ENCODE measurements around the gene FAM89A.
"Not testable (repeated sequence)": the region's sequence is repeated elsewhere in the genome, so short reads cannot be mapped to it uniquely, and the experiment has no call there.

Gene FAM89A

GRCh38 chr1:230985711-230986110, 54.3 kb downstream of the FAM89A start:
- no peak for DNase-seq

GRCh38 chr1:230984622-230985515, 55.2 kb downstream of the FAM89A start:
- not testable (repeated sequence) for DNase-seq

- DNase-seq = no peak
These were observed 56.2 kb downstream of the FAM89A start for GRCh38 chr1:230983811-230984210.

- DNase-seq = no peak
These were observed 57.4 kb downstream of the FAM89A start for GRCh38 chr1:230982696-230983095.

GRCh38 chr1:230979952-230980351, 60.1 kb downstream of the FAM89A start:
- DNase-seq = no peak

GRCh38 chr1:230979389-230979716, 60.7 kb downstream of the FAM89A start:
- DNase-seq = no peak

GRCh38 chr1:230978491-230979388, 61.3 kb downstream of the FAM89A start, which contains the start of the genes ARV1 and TTC13:
Gene ARV1, plus strand, starts transcription at chr1:230979094. Its CDS starts 12 bp downstream, at chr1:230979106.
Gene TTC13, minus strand, starts transcription at chr1:230978861. Its CDS starts 31 bp downstream, at chr1:230978830.
- DNase-seq = peak; percentile 98

DNA sequence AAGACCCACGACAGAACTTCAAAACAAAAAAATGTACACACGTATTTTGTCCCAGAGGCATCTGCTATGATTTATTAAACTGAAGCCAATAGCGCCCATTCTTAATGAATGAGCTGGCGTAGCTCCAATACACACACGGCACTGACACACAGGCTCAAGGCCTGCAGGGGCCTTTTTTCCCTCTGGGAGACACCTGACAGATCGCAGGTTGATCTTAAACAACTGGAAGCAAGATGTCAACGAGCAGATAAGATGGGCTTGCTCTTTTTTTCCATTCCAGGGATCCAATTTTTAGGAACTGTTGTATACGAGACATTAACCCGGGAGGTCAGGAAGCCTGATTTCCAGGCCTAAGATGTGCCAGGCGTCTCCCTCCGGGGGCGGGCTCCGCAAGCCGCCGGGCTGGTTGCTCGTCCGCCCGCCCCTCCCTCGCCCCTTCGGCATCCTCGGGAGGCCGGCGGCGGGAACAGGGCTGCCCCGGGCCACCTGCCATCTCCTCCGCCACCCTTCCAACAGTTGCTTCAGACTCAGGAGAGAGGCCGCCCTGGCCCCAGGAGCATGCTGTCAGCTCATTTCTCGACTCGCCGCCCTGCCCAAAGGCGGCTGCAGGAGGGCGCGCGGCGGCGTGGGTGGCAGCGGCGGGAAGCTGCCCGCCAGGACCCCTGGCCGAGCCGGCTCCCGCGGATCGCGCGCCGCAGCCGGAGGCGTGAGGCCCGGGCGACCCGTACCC, 62.1 kb downstream of the FAM89A start:
- DNase-seq = peak; percentile 57

DNA sequence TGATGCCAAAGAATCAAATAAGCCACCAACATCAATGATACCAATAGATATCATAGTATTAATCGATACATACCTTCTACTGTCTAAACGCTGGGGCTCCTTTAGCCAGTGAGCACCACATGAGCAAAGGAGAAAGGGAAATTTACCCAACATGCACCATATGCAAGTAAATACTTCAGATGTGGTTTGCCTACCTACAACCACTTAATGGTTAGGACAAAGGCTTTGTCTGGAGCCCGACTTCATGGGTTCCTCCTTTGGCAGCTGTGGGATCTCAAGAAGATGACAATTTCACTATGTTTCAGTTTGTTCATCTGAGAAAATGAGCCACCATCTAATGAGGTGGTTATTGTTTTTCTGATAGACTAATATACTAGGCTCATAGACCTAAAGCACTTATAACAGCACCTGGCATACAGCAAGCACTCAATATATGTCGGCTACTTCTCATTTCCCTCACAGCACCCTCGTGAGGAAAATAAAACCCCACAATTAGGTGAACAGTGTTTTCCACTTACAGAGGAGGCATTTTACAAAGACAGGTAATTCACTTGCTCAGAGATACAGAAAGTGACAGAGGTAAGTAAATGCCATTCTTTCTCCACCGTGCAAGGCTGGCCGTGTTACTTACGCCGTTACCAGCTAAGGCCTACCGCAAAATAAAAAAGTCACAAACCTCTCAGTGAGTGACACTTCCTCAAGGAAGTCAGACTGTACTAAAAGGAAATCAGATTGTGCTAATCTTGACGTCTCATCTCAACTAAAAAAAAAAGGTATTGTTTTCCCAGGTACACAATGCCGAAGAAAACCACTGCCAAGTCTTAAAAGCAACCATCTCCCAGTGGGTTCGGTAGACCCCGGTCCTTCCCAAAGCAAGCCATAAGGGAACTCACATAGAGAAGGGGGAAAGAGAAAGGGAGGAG, 63.0 kb downstream of the FAM89A start:
- peak; percentile 16 for DNase-seq

- DNase-seq = no peak
These were observed 63.7 kb downstream of the FAM89A start for GRCh38 chr1:230976360-230976759.

DNA sequence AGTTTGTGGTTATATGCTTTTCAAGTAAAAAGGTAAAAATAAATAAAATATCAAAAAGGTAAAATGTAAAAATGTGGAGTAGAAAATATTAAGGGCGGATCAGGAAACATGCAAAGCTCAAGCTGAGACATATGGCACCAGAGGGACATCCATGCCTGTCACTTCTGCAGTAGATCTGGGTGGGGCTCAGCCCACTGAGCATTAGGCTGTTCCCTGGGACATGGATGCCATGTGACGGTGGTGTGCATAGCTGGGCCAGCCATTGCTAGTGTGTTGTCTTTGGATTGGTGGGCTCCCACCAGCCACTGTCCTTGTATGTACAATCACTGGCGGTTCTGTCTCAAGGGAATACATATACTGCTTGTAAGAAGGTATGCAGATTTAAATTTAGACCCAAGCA, 64.4 kb downstream of the FAM89A start:
- no peak for DNase-seq

GRCh38 chr1:230972855-230973271, 67.2 kb downstream of the FAM89A start:
- no peak for DNase-seq

DNA sequence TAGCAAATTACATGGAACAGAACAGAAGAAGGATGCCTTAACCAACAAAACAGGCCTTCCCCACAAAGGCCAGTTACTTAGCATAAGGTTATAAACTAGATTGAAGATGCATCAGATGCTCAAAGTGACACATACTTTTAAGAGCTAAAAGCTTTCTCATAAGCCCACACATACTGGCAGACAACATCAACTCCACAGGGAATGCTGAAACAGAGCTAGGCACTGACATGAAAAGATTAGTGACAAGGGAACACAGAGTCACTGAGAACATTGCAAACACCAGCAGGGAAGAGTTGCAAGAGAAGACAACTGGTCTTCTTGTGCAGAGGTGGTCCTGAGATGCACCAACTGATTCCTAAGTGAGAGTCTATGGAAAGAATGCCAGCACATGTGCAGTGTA, 68.3 kb downstream of the FAM89A start:
- no peak for DNase-seq

- no peak for DNase-seq
These were observed 69.6 kb downstream of the FAM89A start for GRCh38 chr1:230970432-230970831.

Data from DMS79 treated with DMSO at 0.1 percent for 48 hours (cell line).